Measurements from ENCODE around the gene TFDP3.

Gene TFDP3

GRCh38 chrX:133218329-133218728, at the start of gene TFDP3:
TSS of gene TFDP3 (minus strand) at chrX:133218354. CDS start at chrX:133218259, 95 bp downstream.
- DNase-seq, result no peak

GRCh38 chrX:133267621-133268020, 49.5 kb upstream of the TFDP3 start:
- no peak for DNase-seq

- no peak for DNase-seq
These were observed 47.2 kb upstream of the TFDP3 start for GRCh38 chrX:133265331-133265730.

GRCh38 chrX:133258481-133258880, 40.3 kb upstream of the TFDP3 start:
- no peak for DNase-seq

- DNase-seq, result no peak
These were observed 36.5 kb upstream of the TFDP3 start for GRCh38 chrX:133254666-133255065.

- DNase-seq, result no peak
These were observed 33.0 kb upstream of the TFDP3 start for GRCh38 chrX:133251204-133251603.

GRCh38 chrX:133250184-133251100, 32.3 kb upstream of the TFDP3 start:
- DNase-seq, result no peak

GRCh38 chrX:133249266-133250058, 31.3 kb upstream of the TFDP3 start:
- no peak for DNase-seq

GRCh38 chrX:133248177-133248576, 30.0 kb upstream of the TFDP3 start:
- DNase-seq, result no peak

- no peak for DNase-seq
These were observed 28.8 kb upstream of the TFDP3 start for GRCh38 chrX:133246921-133247320.

GRCh38 chrX:133235830-133236229, 17.7 kb upstream of the TFDP3 start:
- no peak for DNase-seq

- no peak for DNase-seq
These were observed 14.2 kb upstream of the TFDP3 start for GRCh38 chrX:133232331-133232730.

GRCh38 chrX:133229361-133229760, 11.2 kb upstream of the TFDP3 start:
- DNase-seq, result peak; percentile 27

- DNase-seq, result no peak
These were observed 2.4 kb downstream of the TFDP3 start for GRCh38 chrX:133215747-133216146.

- DNase-seq, result no peak
These were observed 3.1 kb downstream of the TFDP3 start for GRCh38 chrX:133215017-133215416.

GRCh38 chrX:133214301-133214700, 3.9 kb downstream of the TFDP3 start:
- DNase-seq, result no peak

GRCh38 chrX:133213117-133213516, 5.0 kb downstream of the TFDP3 start:
- no peak for DNase-seq

GRCh38 chrX:133207751-133208150, 10.4 kb downstream of the TFDP3 start:
- no peak for DNase-seq

GRCh38 chrX:133191739-133192039, 26.5 kb downstream of the TFDP3 start:
- no peak for DNase-seq

GRCh38 chrX:133190877-133191738, 27.0 kb downstream of the TFDP3 start:
- no peak for DNase-seq

GRCh38 chrX:133189195-133189594, 29.0 kb downstream of the TFDP3 start:
- no peak for DNase-seq

GRCh38 chrX:133188631-133189030, 29.5 kb downstream of the TFDP3 start:
- no peak for DNase-seq

GRCh38 chrX:133185938-133186337, 32.2 kb downstream of the TFDP3 start:
- no peak for DNase-seq

Data from DMS 273 treated with DMSO at 0.1 percent for 48 hours (cell line).